GM12872 (cell line): ENCODE data around the gene LRRC4.

ENCODE experiments used
- CTCF ChIP-seq: IDR thresholded peaks from 3 replicates; pipeline ENCODE4 v1.5.1; 2011; ENCODE audit warnings: low read depth, mild to moderate bottlenecking, low read length, moderate library complexity; ENCODE audit not compliant: insufficient read depth

The LRRC4 gene

GRCh38 chr7:128010391-128011127 lies 20.7 kb downstream of the LRRC4 start:
- TF ChIP-seq CTCF = 0 out of 3 replicates have a peak, but pooled peaks have one; percentile 20

- no peak for TF ChIP-seq CTCF
Observed at GRCh38 chr7:128008744-128009143, 22.5 kb downstream of the LRRC4 start.

GRCh38 chr7:128008141-128008540 lies 23.1 kb downstream of the LRRC4 start:
- TF ChIP-seq CTCF = no peak

GRCh38 chr7:128007303-128007680 lies 23.9 kb downstream of the LRRC4 start:
- TF ChIP-seq CTCF = no peak

GRCh38 chr7:128006550-128007302 lies 24.5 kb downstream of the LRRC4 start:
- no peak for TF ChIP-seq CTCF

GRCh38 chr7:128005759-128006159 lies 25.5 kb downstream of the LRRC4 start:
- TF ChIP-seq CTCF = no peak

GRCh38 chr7:128005117-128005516 lies 26.1 kb downstream of the LRRC4 start:
- TF ChIP-seq CTCF = no peak
